ENCODE results near the gene FRYL. TPM values are rescaled to one million over a fixed set of nuclear protein-coding genes. Genes with fewer than 3 reads are reported as not detected.
A peak's percentile ranks its signal among the peaks of the same experiment; 100 is the strongest.

The FRYL gene
- total RNA-seq, 1 experiment from 2014 or later = 29.9 TPM

GRCh38 chr4:48483006-48483776 is 296.9 kb downstream of the FRYL start, which contains the start of gene SLC10A4:
SLC10A4 (plus strand) TSS chr4:48483343; CDS start chr4:48483562, 219 bp downstream.
- peak within 1 kb of the TSS; percentile 65 for H3K4me2 ChIP-seq (ENCODE audit: low read length)

GRCh38 chr4:48481581-48481980 is 298.5 kb downstream of the FRYL start:
- H4K20me1 ChIP-seq (ENCODE audit: low read length) = no peaks in the 10 kb centered on the region
- no peaks in the 10 kb centered on the region for H3K9me3 ChIP-seq (ENCODE audit: low read length)
- ChIA-PET CTCF (no interaction called here), POLR2A (ENCODE audit: unreplicated experiment) (no interaction called here)
- H3K4me3 ChIP-seq (ENCODE audit: low read length) = no peak overlapping the region
- H3K9me2 ChIP-seq (replicated peaks; ENCODE audit: low read length) = no peaks in the 10 kb centered on the region
- BruUV-seq (replicated peaks) = no TSS peak
- no peaks in the 10 kb centered on the region for H3K79me2 ChIP-seq (ENCODE audit: low read length)
- H3K27me3 ChIP-seq (ENCODE audit: low read length) = no peaks in the 10 kb centered on the region
- no peak for DNase-seq
- intact Hi-C loops (cut with micrococcal nuclease) = loop anchor here (10.0 kb wide), 1 partner anchor 57 kb away; no protein-coding TSS in a partner anchor
- no peaks in the 10 kb centered on the region for H3K4me1 ChIP-seq (ENCODE audit: insufficient read depth, low read length)
- H3K36me3 ChIP-seq (ENCODE audit: low read depth, low read length) = no peaks in the 10 kb centered on the region
- ATAC-seq = no peak
- TF ChIP-seq EZH2 (IDR thresholded peaks at IDR 0.05; ENCODE audit: low read length, unreplicated experiment) (no peak), EZH2phosphoT487 (IDR thresholded peaks at IDR 0.05; ENCODE audit: borderline replicate concordance, low read length) (no peak), CTCF (conservative IDR thresholded peaks at IDR 0.05; ENCODE audit: low read depth, low read length) (no peak)
- H3K4me2 ChIP-seq (ENCODE audit: low read length) = no peak overlapping the region
- H2AFZ ChIP-seq (ENCODE audit: low read length) = no peak overlapping the region
- no peak overlapping the region for H3K27ac ChIP-seq (ENCODE audit: low read length)
- no peak overlapping the region for H3K9ac ChIP-seq (ENCODE audit: low read length)
- no peaks in the 10 kb centered on the region for H3F3A ChIP-seq (ENCODE audit: low read length, unreplicated experiment)

More at GRCh38 chr4:48483006-48483776, 296.9 kb downstream of the FRYL start, which contains the start of gene SLC10A4:
- Histone ChIP-seq H3K79me2 (ENCODE audit: low read length) (no peaks in the 10 kb centered on the region), H3K9me2 (replicated peaks; ENCODE audit: low read length) (no peaks in the 10 kb centered on the region), H3K4me3 (ENCODE audit: low read length) (peak within 1 kb of the TSS; percentile 50), H3K27me3 (ENCODE audit: low read length) (no peaks in the 10 kb centered on the region), H3K36me3 (ENCODE audit: low read depth, low read length) (no peaks in the 10 kb centered on the region), H3K9me3 (ENCODE audit: low read length) (no peaks in the 10 kb centered on the region), H4K20me1 (ENCODE audit: low read length) (no peaks in the 10 kb centered on the region), H3F3A (ENCODE audit: low read length, unreplicated experiment) (no peaks in the 10 kb centered on the region), H3K4me1 (ENCODE audit: insufficient read depth, low read length) (no peaks in the 10 kb centered on the region), H2AFZ (ENCODE audit: low read length) (peak within 1 kb of the TSS; percentile 45; the same call in 1 of the 2 replicates), H3K27ac (ENCODE audit: low read length) (no peak within 1 kb of the TSS), H3K9ac (ENCODE audit: low read length) (no peak within 1 kb of the TSS)
- POLR2A ChIA-PET (ENCODE audit: unreplicated experiment) = no interaction called here
- BruUV-seq (replicated peaks) = no TSS peak
- TF ChIP-seq EZH2 (IDR thresholded peaks at IDR 0.05; ENCODE audit: low read length, unreplicated experiment) (no peak), EZH2phosphoT487 (IDR thresholded peaks at IDR 0.05; ENCODE audit: borderline replicate concordance, low read length) (no peak), CTCF (conservative IDR thresholded peaks at IDR 0.05; ENCODE audit: low read depth, low read length) (no peak)
- DNase-seq (no peak), ATAC-seq (peak; percentile 49)
- intact Hi-C loops (cut with micrococcal nuclease) = loop anchor here (10.0 kb wide), 1 partner anchor 58 kb away; no protein-coding TSS in a partner anchor
- CTCF ChIA-PET = no interaction called here

- Histone ChIP-seq H4K20me1 (ENCODE audit: low read length) (no peaks in the 10 kb centered on the region), H3K4me1 (ENCODE audit: insufficient read depth, low read length) (no peaks in the 10 kb centered on the region), H3K27ac (ENCODE audit: low read length) (no peak overlapping the region), H3K9me2 (replicated peaks; ENCODE audit: low read length) (no peaks in the 10 kb centered on the region), H3K36me3 (ENCODE audit: low read depth, low read length) (no peaks in the 10 kb centered on the region), H3K9me3 (ENCODE audit: low read length) (no peaks in the 10 kb centered on the region), H3K9ac (ENCODE audit: low read length) (no peak overlapping the region), H3K79me2 (ENCODE audit: low read length) (no peaks in the 10 kb centered on the region), H3F3A (ENCODE audit: low read length, unreplicated experiment) (no peaks in the 10 kb centered on the region), H3K4me2 (ENCODE audit: low read length) (no peak overlapping the region), H3K4me3 (ENCODE audit: low read length) (no peak overlapping the region), H2AFZ (ENCODE audit: low read length) (no peak overlapping the region), H3K27me3 (ENCODE audit: low read length) (no peaks in the 10 kb centered on the region)
- intact Hi-C loops (cut with micrococcal nuclease) = no loop called here
- DNase-seq = no peak
- ChIA-PET POLR2A (ENCODE audit: unreplicated experiment) (no interaction called here), CTCF (no interaction called here)
- TF ChIP-seq EZH2 (IDR thresholded peaks at IDR 0.05; ENCODE audit: low read length, unreplicated experiment) (no peak), CTCF (conservative IDR thresholded peaks at IDR 0.05; ENCODE audit: low read depth, low read length) (no peak), EZH2phosphoT487 (IDR thresholded peaks at IDR 0.05; ENCODE audit: borderline replicate concordance, low read length) (no peak)
- ATAC-seq = no peak
- BruUV-seq (replicated peaks) = no TSS peak
Measured at GRCh38 chr4:48478273-48478672, 301.8 kb downstream of the FRYL start.

All from PC-3 (cell line).